RPMI8226 (cell line): ENCODE results near the gene C17orf75.

Experiments used
- DNase-seq: peaks from one replicate; pipeline ENCODE4 v3.0.0-alpha.2; 2015

Gene C17orf75

GRCh38 chr17:32302860-32303649 lies 38.9 kb downstream of the C17orf75 start:
- DNase-seq = no peak

- no peak for DNase-seq
Measured at GRCh38 chr17:32302037-32302436, 39.9 kb downstream of the C17orf75 start.

GRCh38 chr17:32299580-32300164 lies 42.3 kb downstream of the C17orf75 start:
- DNase-seq = no peak

DNA sequence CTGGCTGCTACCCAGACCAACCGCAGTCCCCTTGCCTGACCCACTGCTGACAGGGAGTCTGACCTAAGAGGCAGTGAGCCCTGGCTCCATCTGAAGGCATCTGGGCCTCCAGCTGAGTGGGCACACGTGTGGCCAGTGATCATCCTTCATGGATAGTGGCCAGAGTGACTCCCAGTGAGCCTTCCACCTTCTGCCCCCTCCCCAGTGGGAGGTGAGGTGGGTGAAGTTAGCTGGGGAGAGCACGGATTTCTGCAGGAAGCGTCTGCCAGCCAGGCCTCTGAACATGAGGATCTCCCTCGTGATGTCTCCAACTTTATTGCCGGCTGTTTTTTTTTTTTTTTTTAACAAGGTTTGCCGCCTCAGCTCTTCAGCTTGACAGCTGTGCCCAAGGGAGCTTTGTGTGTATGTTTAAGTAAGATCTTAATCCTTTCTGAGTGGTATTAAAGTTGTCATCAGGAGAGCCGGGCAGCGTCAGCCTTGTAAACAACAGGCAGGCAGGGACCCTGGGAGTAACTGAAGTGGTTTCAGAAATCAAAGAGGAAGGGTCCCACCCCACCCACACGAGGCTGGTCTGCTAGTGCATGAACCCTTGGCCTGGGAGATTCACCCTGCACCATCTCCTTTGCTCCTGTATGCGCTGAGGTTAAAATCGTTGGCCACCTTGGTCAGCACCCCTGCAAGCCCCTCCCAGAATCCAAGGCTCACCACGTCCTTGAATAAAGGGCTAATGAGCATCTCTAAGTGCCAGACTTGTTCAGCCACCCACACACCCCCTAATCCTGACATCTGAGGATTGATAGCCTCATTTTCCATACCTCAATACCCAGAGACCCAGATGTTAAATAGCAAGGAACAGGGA lies 43.0 kb downstream of the C17orf75 start:
- DNase-seq = no peak

DNA sequence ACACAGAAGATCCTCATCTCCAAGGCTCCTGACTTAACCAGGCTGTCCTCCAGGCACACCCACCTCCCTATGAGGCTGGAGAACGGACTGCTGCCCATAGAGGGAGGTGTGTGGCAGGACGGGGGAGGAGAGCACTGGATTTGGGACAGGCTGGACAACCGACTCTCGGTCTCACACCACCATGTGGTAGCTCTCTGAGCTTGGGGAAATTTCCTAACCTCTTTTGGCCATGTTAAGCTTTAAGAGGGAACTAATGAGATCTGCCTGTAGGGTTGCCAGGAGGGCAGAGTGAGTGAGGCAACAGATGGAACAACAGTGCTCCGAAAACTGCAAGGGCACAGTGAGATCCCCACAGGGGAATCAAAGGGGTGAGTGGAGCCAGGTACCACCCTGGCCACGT lies 43.7 kb downstream of the C17orf75 start:
- no peak for DNase-seq

- DNase-seq = no peak
Measured at GRCh38 chr17:32297860-32298259, 44.1 kb downstream of the C17orf75 start.

- no peak for DNase-seq
Measured at GRCh38 chr17:32297424-32297823, 44.5 kb downstream of the C17orf75 start.

GRCh38 chr17:32292094-32292493 lies 49.9 kb downstream of the C17orf75 start:
- DNase-seq = no peak

GRCh38 chr17:32289471-32290070 lies 52.4 kb downstream of the C17orf75 start:
- DNase-seq = no peak

GRCh38 chr17:32288615-32289014 lies 53.4 kb downstream of the C17orf75 start:
- DNase-seq = no peak

- DNase-seq = no peak
Measured at GRCh38 chr17:32287804-32288511, 54.0 kb downstream of the C17orf75 start.

- DNase-seq = no peak
Measured at GRCh38 chr17:32286518-32286900, 55.5 kb downstream of the C17orf75 start.

DNA sequence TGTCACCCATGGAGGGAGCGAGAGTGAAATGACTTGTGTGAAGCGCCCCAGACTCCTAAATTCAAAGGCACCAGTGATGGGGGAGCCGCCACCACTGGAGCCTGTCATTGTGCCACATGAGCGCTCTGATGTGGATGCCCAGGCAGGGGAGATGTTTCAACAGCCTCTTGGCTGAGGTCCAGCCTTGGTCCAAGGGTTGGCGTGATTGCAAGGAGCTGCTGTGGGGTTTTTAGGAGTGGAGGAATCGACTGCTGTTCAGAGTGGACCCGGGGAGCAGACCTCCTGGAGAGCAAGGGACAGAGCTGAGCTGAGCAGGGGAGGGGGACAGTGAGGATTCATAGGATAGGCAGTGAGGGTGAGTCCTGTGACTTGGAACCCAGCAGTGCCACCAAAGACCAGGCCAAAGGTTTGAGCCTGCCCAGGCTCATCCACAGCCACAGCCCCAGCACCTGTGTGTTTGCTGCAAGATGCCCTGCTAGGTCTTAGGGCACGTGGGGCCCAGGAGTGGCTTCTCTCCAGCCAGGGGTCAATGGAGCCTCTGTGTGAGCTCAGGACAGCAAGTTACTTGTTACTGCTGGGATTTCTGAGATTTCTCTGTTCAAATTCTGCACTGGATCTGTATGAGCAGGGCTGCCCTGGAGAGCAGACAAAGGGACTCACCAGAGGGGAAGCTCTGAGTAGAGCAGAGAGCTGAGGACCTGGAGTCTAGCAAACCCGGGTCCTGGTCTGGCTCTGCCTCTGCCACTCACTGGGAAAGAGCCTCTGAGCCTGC lies 56.0 kb downstream of the C17orf75 start:
- peak; percentile 25 for DNase-seq

DNA sequence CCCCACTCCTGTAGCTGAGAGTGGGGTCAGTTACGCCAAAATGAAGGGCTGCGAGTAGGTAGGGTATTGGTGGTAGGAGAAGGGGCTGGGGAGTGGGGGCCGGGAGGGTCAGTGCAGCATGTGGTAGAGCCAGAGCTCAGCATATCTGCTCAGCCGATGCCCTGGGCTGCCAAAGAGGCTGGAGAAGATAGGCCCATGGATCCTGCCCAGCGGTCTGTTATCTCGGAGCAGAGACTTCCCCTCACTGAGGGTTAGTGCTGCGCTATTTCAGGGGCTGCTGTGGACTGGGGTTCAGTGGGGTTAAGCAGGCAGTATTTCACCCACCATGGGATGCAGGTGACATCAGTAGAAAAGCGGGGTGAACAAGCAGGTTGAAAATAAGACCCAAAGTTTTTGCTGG lies 56.7 kb downstream of the C17orf75 start:
- DNase-seq = no peak

DNA sequence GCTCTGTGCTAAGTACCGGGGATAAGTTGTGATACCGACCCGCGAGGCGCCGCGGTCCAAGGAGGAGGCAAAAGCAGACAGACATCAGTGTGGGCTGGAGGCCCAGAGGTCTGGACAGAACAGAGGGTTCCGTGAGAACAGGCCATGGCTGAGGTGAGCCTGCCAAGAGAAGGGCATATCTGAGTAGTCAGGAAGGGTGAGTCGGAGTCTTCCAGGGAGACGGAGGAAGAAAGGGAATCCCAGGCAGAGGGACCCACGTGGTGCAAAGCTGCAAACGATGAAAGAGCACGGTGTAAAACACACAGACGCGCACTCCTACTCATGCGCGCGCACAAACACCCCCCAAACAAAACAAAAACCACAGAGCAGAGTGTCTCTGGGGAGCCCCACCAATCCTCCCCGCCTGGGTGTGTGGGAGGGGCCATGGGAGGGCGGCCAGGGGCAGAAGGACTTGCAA lies 58.2 kb downstream of the C17orf75 start:
- no peak for DNase-seq

GRCh38 chr17:32281011-32281451 lies 60.9 kb downstream of the C17orf75 start:
- peak; percentile 61 for DNase-seq

DNA sequence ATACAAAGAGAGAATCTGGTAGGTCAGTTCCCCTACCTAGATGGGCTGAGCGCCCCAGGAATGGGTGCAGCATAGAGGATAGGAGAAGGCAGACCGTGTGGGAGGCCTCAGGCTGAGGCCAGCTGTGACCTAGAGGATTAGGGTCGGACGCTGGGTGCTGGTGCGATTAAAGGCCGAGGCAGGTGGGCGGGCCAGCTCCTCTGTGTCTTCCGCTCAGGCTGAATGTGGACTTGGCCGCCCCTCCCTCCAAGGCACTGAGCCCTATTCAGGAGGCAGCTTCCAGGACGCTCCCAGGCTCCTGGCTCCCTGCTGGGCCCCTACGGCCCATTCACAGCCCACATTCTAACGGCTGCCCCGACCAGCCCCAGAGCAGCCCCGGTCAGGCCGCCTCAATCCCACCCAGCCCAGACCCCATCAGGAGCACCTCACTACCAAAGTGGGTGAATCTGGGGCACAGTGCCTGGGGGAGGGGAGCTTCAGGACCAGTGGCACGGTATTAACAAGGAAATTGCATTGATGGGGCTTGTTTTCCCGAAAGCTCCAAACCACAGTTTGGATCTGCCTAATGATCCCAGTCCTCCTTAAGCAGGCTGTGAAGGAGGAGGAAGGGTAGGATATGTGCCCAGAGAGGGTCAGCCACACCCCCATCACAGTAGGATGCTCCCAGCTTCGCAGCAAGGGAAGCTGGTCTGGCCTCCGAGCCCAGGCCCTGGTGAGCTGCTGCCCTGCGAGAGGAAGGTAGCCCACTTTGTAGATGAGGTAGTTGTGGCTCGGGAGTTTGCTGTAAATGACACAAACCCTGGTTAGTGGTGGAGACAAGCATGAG lies 61.9 kb downstream of the C17orf75 start:
- DNase-seq = no peak

- DNase-seq = no peak
Measured at GRCh38 chr17:32278815-32279214, 63.2 kb downstream of the C17orf75 start.
